ENCODE results near the gene CTNND2.

GRCh38 chr5:11323761-11324160 is 580.5 kb downstream of the CTNND2 start:
- TF ChIP-seq CTCF (IDR thresholded peaks at IDR 0.05; ENCODE audit: low read depth, low read length, missing input control): no peak
- no peak for TF ChIP-seq REST (IDR thresholded peaks at IDR 0.05)
- TF ChIP-seq RAD21 (IDR thresholded peaks at IDR 0.05): no peak
- TF ChIP-seq TAF1 (conservative IDR thresholded peaks at IDR 0.05): no peak
- TF ChIP-seq SP1 (IDR thresholded peaks at IDR 0.05): no peak
- TF ChIP-seq RXRA (IDR thresholded peaks at IDR 0.05): no peak
- TF ChIP-seq YY1 (IDR thresholded peaks at IDR 0.05): no peak
